T-helper 1 cell treated with Interleukin-12 subunit alpha and Interleukin-12 subunit beta and Interleukin-4 antibody, amounts not matched to agents 30 ng/mL and 1 ng/mL, for 36 hours (primary cell): ENCODE measurements around the gene PLCB4. TPM values are rescaled to one million over a fixed set of nuclear protein-coding genes. Genes with fewer than 3 reads are reported as not detected.

Source experiments
- intact Hi-C: fragments of 100-400 bp; cut with micrococcal nuclease; formaldehyde crosslinking; loops from one replicate; pipeline ENCODE4 v1.15.1; 2024
- total RNA-seq: library from RNA; stranded (reverse); gene quantifications from 2 replicates; pipeline ENCODE4 v1.2.3, GENCODE V29; 2022

Gene PLCB4
- total RNA-seq, 1 donor from 2014 or later, result not detected

- intact Hi-C loops, result no loop called here
Measured at GRCh38 chr20:9508696-9509178, 439.9 kb downstream of the PLCB4 start.

GRCh38 chr20:9509246-9509645, 440.4 kb downstream of the PLCB4 start:
- intact Hi-C loops, result no loop called here

- intact Hi-C loops, result loop anchor here (10.0 kb wide), 1 partner anchor 436 kb away; no protein-coding TSS in a partner anchor
Measured at GRCh38 chr20:9510911-9511310, 442.0 kb downstream of the PLCB4 start.

GRCh38 chr20:9514072-9514460, 445.2 kb downstream of the PLCB4 start:
- intact Hi-C loops, result loop anchor here (10.0 kb wide), 1 partner anchor 439 kb away; no protein-coding TSS in a partner anchor

- intact Hi-C loops, result loop anchor here (10.0 kb wide), 1 partner anchor 440 kb away; no protein-coding TSS in a partner anchor
Measured at GRCh38 chr20:9514461-9515213, 445.8 kb downstream of the PLCB4 start, which contains the start of gene LAMP5. LAMP5 (plus strand) TSS chr20:9514590; CDS start chr20:9514853, 263 bp downstream.

- intact Hi-C loops, result loop anchor here (10.0 kb wide), 1 partner anchor 440 kb away; no protein-coding TSS in a partner anchor
Measured at GRCh38 chr20:9515214-9515585, 446.3 kb downstream of the PLCB4 start.

- intact Hi-C loops, result loop anchor here (10.0 kb wide), 1 partner anchor 441 kb away; no protein-coding TSS in a partner anchor
Measured at GRCh38 chr20:9515741-9516233, 446.9 kb downstream of the PLCB4 start.

GRCh38 chr20:9516234-9516871, 447.5 kb downstream of the PLCB4 start:
- intact Hi-C loops, result loop anchor here (10.0 kb wide), 1 partner anchor 442 kb away; no protein-coding TSS in a partner anchor

- intact Hi-C loops, result loop anchor here (10.0 kb wide), 1 partner anchor 443 kb away; no protein-coding TSS in a partner anchor
Measured at GRCh38 chr20:9517297-9518162, 448.6 kb downstream of the PLCB4 start.

GRCh38 chr20:9518576-9519175, 449.8 kb downstream of the PLCB4 start:
- intact Hi-C loops, result loop anchor here (10.0 kb wide), 1 partner anchor 444 kb away; no protein-coding TSS in a partner anchor

- intact Hi-C loops, result no loop called here
Measured at GRCh38 chr20:9520086-9520485, 451.2 kb downstream of the PLCB4 start.

GRCh38 chr20:9523636-9524035, 454.7 kb downstream of the PLCB4 start:
- intact Hi-C loops, result no loop called here
